ENCODE data around the gene DZIP3.

GRCh38 chr3:108564564-108564963, 25.0 kb upstream of the DZIP3 start:
- TF ChIP-seq CTCF (IDR thresholded peaks at IDR 0.05) (no peak), EZH2 (IDR thresholded peaks at IDR 0.05; ENCODE audit: borderline replicate concordance, insufficient read depth, low read depth, low read length, poor library complexity, severe bottlenecking) (no peak)
